Measurements from ENCODE around the gene C5orf58.

DNA sequence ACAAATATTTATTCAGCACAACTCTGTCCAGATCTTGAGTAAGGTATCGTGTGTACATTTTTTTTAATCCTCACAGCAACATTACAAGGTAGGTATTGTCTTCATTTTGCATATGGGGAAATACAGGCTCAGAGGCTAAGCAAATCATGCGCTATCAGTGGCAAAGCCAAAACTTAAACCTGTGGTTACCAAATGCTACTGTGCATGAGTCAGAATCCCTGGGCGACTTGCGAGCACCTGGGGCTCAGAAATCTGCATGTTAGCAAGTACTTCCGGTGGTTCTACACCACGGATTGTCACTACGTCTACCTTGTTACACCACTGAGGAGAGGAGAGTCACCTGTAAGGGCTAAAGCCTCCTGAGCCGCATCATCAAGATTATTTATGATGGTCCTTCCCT is 21.3 kb downstream of the C5orf58 start:
- TF ChIP-seq, protein P1, sequence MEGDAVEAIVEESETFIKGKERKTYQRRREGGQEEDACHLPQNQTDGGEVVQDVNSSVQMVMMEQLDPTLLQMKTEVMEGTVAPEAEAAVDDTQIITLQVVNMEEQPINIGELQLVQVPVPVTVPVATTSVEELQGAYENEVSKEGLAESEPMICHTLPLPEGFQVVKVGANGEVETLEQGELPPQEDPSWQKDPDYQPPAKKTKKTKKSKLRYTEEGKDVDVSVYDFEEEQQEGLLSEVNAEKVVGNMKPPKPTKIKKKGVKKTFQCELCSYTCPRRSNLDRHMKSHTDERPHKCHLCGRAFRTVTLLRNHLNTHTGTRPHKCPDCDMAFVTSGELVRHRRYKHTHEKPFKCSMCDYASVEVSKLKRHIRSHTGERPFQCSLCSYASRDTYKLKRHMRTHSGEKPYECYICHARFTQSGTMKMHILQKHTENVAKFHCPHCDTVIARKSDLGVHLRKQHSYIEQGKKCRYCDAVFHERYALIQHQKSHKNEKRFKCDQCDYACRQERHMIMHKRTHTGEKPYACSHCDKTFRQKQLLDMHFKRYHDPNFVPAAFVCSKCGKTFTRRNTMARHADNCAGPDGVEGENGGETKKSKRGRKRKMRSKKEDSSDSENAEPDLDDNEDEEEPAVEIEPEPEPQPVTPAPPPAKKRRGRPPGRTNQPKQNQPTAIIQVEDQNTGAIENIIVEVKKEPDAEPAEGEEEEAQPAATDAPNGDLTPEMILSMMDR (IDR thresholded peaks at IDR 0.05 in 2 of 3, conservative IDR thresholded peaks at IDR 0.05 in 1 of 3; ENCODE audit: control insufficient read depth in 2 of 3, extremely low read depth in 1 of 3, insufficient read depth in 1 of 3, low read depth in 3 of 3, low read length in 3 of 3): no peak
- TF ChIP-seq EP300 (IDR thresholded peaks at IDR 0.05; ENCODE audit: borderline replicate concordance in 1 of 2, control insufficient read depth in 1 of 2, low read depth in 2 of 2, low read length in 2 of 2) (no peak), SP1 (IDR thresholded peaks at IDR 0.05; ENCODE audit: low read depth, low read length) (no peak), POLR2AphosphoS5 (IDR thresholded peaks at IDR 0.05; ENCODE audit: low read length) (no peak), BRCA1 (IDR thresholded peaks at IDR 0.05; ENCODE audit: low read depth, low read length) (no peak), POLR2A (IDR thresholded peaks at IDR 0.05; ENCODE audit: low read depth, low read length) (no peak), ZNF24 (IDR thresholded peaks at IDR 0.05) (no peak), TCF12 (IDR thresholded peaks at IDR 0.05; ENCODE audit: low read depth, low read length) (no peak), BHLHE40 (IDR thresholded peaks at IDR 0.05; ENCODE audit: borderline replicate concordance in 1 of 2, low read depth in 2 of 2, low read length in 1 of 2) (no peak), BACH1 (IDR thresholded peaks at IDR 0.05; ENCODE audit: borderline replicate concordance) (no peak), ASH2L (IDR thresholded peaks at IDR 0.05; ENCODE audit: borderline replicate concordance, low read depth) (no peak)
- TF ChIP-seq, protein P2, sequence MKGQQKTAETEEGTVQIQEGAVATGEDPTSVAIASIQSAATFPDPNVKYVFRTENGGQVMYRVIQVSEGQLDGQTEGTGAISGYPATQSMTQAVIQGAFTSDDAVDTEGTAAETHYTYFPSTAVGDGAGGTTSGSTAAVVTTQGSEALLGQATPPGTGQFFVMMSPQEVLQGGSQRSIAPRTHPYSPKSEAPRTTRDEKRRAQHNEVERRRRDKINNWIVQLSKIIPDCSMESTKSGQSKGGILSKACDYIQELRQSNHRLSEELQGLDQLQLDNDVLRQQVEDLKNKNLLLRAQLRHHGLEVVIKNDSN (IDR thresholded peaks at IDR 0.05; ENCODE audit: borderline replicate concordance, extremely low read length, insufficient read depth, low read depth, low read length): no peak
- TF ChIP-seq, protein P3, sequence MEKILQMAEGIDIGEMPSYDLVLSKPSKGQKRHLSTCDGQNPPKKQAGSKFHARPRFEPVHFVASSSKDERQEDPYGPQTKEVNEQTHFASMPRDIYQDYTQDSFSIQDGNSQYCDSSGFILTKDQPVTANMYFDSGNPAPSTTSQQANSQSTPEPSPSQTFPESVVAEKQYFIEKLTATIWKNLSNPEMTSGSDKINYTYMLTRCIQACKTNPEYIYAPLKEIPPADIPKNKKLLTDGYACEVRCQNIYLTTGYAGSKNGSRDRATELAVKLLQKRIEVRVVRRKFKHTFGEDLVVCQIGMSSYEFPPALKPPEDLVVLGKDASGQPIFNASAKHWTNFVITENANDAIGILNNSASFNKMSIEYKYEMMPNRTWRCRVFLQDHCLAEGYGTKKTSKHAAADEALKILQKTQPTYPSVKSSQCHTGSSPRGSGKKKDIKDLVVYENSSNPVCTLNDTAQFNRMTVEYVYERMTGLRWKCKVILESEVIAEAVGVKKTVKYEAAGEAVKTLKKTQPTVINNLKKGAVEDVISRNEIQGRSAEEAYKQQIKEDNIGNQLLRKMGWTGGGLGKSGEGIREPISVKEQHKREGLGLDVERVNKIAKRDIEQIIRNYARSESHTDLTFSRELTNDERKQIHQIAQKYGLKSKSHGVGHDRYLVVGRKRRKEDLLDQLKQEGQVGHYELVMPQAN (conservative IDR thresholded peaks at IDR 0.05): no peak

All from GM12878 (cell line).